Measurements from ENCODE around the gene DGKZ.

- TF ChIP-seq, protein P1, sequence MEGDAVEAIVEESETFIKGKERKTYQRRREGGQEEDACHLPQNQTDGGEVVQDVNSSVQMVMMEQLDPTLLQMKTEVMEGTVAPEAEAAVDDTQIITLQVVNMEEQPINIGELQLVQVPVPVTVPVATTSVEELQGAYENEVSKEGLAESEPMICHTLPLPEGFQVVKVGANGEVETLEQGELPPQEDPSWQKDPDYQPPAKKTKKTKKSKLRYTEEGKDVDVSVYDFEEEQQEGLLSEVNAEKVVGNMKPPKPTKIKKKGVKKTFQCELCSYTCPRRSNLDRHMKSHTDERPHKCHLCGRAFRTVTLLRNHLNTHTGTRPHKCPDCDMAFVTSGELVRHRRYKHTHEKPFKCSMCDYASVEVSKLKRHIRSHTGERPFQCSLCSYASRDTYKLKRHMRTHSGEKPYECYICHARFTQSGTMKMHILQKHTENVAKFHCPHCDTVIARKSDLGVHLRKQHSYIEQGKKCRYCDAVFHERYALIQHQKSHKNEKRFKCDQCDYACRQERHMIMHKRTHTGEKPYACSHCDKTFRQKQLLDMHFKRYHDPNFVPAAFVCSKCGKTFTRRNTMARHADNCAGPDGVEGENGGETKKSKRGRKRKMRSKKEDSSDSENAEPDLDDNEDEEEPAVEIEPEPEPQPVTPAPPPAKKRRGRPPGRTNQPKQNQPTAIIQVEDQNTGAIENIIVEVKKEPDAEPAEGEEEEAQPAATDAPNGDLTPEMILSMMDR (IDR thresholded peaks at IDR 0.05) = no peak
- no peak for TF ChIP-seq POLR2A (IDR thresholded peaks at IDR 0.05)
These were observed 12.0 kb upstream of the DGKZ start for GRCh38 chr11:46335271-46335670.
